ENCODE measurements around the gene GRHL1.

GRHL1 gene

GRCh38 chr2:9951272-9951521 lies 296 bp upstream of the GRHL1 start:
- Histone ChIP-seq H3K4me2 (ENCODE audit: low read length) (peak overlapping the region; percentile 62), H3K27me3 (ENCODE audit: insufficient read depth, low read length) (no peaks in the 10 kb centered on the region), H2AK5ac (ENCODE audit: low read length) (no peak overlapping the region), H4K8ac (ENCODE audit: low read depth, low read length) (peak overlapping the region; percentile 89), H4K91ac (ENCODE audit: low read depth, low read length) (peak overlapping the region; percentile 87), H2BK5ac (ENCODE audit: low read depth, low read length, poor library complexity) (peak overlapping the region; percentile 85), H3K27ac (ENCODE audit: low read depth, low read length) (peak overlapping the region; percentile 64), H4K12ac (ENCODE audit: low read depth, low read length) (no peak overlapping the region), H3K79me2 (ENCODE audit: control insufficient read depth, insufficient read depth, low read length, poor library complexity) (peaks cover 14% of the 10 kb centered on the region), H3K4me1 (ENCODE audit: control insufficient read depth in 1 of 2, insufficient read depth in 2 of 2, low read length in 2 of 2) (peaks cover 3 to 4% of the 10 kb centered on the region in 2 experiments), H3K79me1 (ENCODE audit: low read length) (peaks cover 19% of the 10 kb centered on the region), H3K4ac (ENCODE audit: low read depth, low read length) (peak overlapping the region; percentile 41), H3K14ac (ENCODE audit: low read length) (peak overlapping the region; percentile 72), H3K36me3 (ENCODE audit: control insufficient read depth in 1 of 2, insufficient read depth in 2 of 2, low read length in 2 of 2) (peaks cover 0 to 7% of the 10 kb centered on the region in 2 experiments), H2BK120ac (ENCODE audit: insufficient read depth, low read length, poor library complexity) (peak overlapping the region; percentile 59), H3K18ac (ENCODE audit: low read length) (peak overlapping the region; percentile 81), H3K9me3 (ENCODE audit: insufficient read depth, low read depth, low read length) (no peaks in the 10 kb centered on the region), H3K9ac (ENCODE audit: low read length) (peak overlapping the region; percentile 89), H2BK12ac (ENCODE audit: low read length) (peak overlapping the region; percentile 76), H2AFZ (ENCODE audit: insufficient read depth, low read length, poor library complexity) (peak overlapping the region; percentile 85), H3K4me3 (ENCODE audit: low read depth, low read length) (peak overlapping the region; percentile 89), H3K23ac (ENCODE audit: low read length) (no peak overlapping the region)
- no CpG with 5 or more reads among the region's 47 CpGs for WGBS (ENCODE audit: extremely low coverage, insufficient coverage, insufficient read length)
- no peak for DNase-seq

GRCh38 chr2:9952286-9952737 lies 819 bp downstream of the GRHL1 start:
- Histone ChIP-seq H3K27ac (ENCODE audit: low read depth, low read length) (peak overlapping the region; percentile 93), H3K4me2 (ENCODE audit: low read length) (peak overlapping the region; percentile 87), H2AK5ac (ENCODE audit: low read length) (no peak overlapping the region), H3K9me3 (ENCODE audit: insufficient read depth, low read depth, low read length) (no peaks in the 10 kb centered on the region), H3K79me2 (ENCODE audit: control insufficient read depth, insufficient read depth, low read length, poor library complexity) (peaks cover 14% of the 10 kb centered on the region), H3K36me3 (ENCODE audit: control insufficient read depth in 1 of 2, insufficient read depth in 2 of 2, low read length in 2 of 2) (peaks cover 1 to 7% of the 10 kb centered on the region in 2 experiments), H4K12ac (ENCODE audit: low read depth, low read length) (peak overlapping the region; percentile 64), H3K4ac (ENCODE audit: low read depth, low read length) (peak overlapping the region; percentile 10), H3K27me3 (ENCODE audit: insufficient read depth, low read length) (no peaks in the 10 kb centered on the region), H4K8ac (ENCODE audit: low read depth, low read length) (peak overlapping the region; percentile 87), H2BK5ac (ENCODE audit: low read depth, low read length, poor library complexity) (peak overlapping the region; percentile 35), H4K91ac (ENCODE audit: low read depth, low read length) (peak overlapping the region; percentile 67), H2BK12ac (ENCODE audit: low read length) (no peak overlapping the region), H2AFZ (ENCODE audit: insufficient read depth, low read length, poor library complexity) (peak overlapping the region; percentile 32), H3K18ac (ENCODE audit: low read length) (peak overlapping the region; percentile 74), H3K9ac (ENCODE audit: low read length) (peak overlapping the region; percentile 74), H3K4me1 (ENCODE audit: control insufficient read depth in 1 of 2, insufficient read depth in 2 of 2, low read length in 2 of 2) (peaks cover 0 to 4% of the 10 kb centered on the region in 2 experiments), H3K14ac (ENCODE audit: low read length) (peak overlapping the region; percentile 86), H3K4me3 (ENCODE audit: low read depth, low read length) (peak overlapping the region; percentile 89), H2BK120ac (ENCODE audit: insufficient read depth, low read length, poor library complexity) (no peak overlapping the region), H3K23ac (ENCODE audit: low read length) (no peak overlapping the region), H3K79me1 (ENCODE audit: low read length) (peaks cover 19% of the 10 kb centered on the region)
- WGBS (ENCODE audit: extremely low coverage, insufficient coverage, insufficient read length): 100% methylated on average over 2 of the region's 15 CpGs
- peak; percentile 73 to 86 for DNase-seq

- H3K18ac ChIP-seq (ENCODE audit: low read length): no peak overlapping the region
- WGBS (ENCODE audit: extremely low coverage, insufficient coverage, insufficient read length): no CpG with 5 or more reads among the region's 8 CpGs
- H3K14ac ChIP-seq (ENCODE audit: low read length): no peak overlapping the region
- no peaks in the 10 kb centered on the region for H3K9me3 ChIP-seq (ENCODE audit: insufficient read depth, low read depth, low read length)
- peaks cover 3 to 4% of the 10 kb centered on the region in 2 experiments for H3K4me1 ChIP-seq (ENCODE audit: control insufficient read depth in 1 of 2, insufficient read depth in 2 of 2, low read length in 2 of 2)
- no peak overlapping the region for H3K23ac ChIP-seq (ENCODE audit: low read length)
- no peak overlapping the region for H3K27ac ChIP-seq (ENCODE audit: low read depth, low read length)
- H3K36me3 ChIP-seq (ENCODE audit: control insufficient read depth in 1 of 2, insufficient read depth in 2 of 2, low read length in 2 of 2): peaks cover 4 to 7% of the 10 kb centered on the region in 2 experiments
- H3K79me1 ChIP-seq (ENCODE audit: low read length): peaks cover 21% of the 10 kb centered on the region
- peak; percentile 59 to 86 for DNase-seq
- no peak overlapping the region for H3K4me3 ChIP-seq (ENCODE audit: low read depth, low read length)
- no peak overlapping the region for H2BK120ac ChIP-seq (ENCODE audit: insufficient read depth, low read length, poor library complexity)
- H3K4ac ChIP-seq (ENCODE audit: low read depth, low read length): peak overlapping the region; percentile 35
- no peak overlapping the region for H2AFZ ChIP-seq (ENCODE audit: insufficient read depth, low read length, poor library complexity)
- H2BK12ac ChIP-seq (ENCODE audit: low read length): no peak overlapping the region
- no peak overlapping the region for H4K91ac ChIP-seq (ENCODE audit: low read depth, low read length)
- H3K27me3 ChIP-seq (ENCODE audit: insufficient read depth, low read length): no peaks in the 10 kb centered on the region
- H3K79me2 ChIP-seq (ENCODE audit: control insufficient read depth, insufficient read depth, low read length, poor library complexity): peaks cover 17% of the 10 kb centered on the region
- H4K12ac ChIP-seq (ENCODE audit: low read depth, low read length): no peak overlapping the region
- H3K9ac ChIP-seq (ENCODE audit: low read length): no peak overlapping the region
- no peak overlapping the region for H4K8ac ChIP-seq (ENCODE audit: low read depth, low read length)
- H2BK5ac ChIP-seq (ENCODE audit: low read depth, low read length, poor library complexity): no peak overlapping the region
- H2AK5ac ChIP-seq (ENCODE audit: low read length): no peak overlapping the region
- peak overlapping the region; percentile 87 for H3K4me2 ChIP-seq (ENCODE audit: low read length)
Measured at GRCh38 chr2:9952856-9953503, 1.5 kb downstream of the GRHL1 start.

- H3K4me1 ChIP-seq (ENCODE audit: control insufficient read depth in 1 of 2, insufficient read depth in 2 of 2, low read length in 2 of 2): peaks cover 3 to 4% of the 10 kb centered on the region in 2 experiments
- H3K27ac ChIP-seq (ENCODE audit: low read depth, low read length): no peak overlapping the region
- no peaks in the 10 kb centered on the region for H3K9me3 ChIP-seq (ENCODE audit: insufficient read depth, low read depth, low read length)
- no peak overlapping the region for H2BK12ac ChIP-seq (ENCODE audit: low read length)
- peak overlapping the region; percentile 0 for H3K4me2 ChIP-seq (ENCODE audit: low read length)
- H3K36me3 ChIP-seq (ENCODE audit: control insufficient read depth in 1 of 2, insufficient read depth in 2 of 2, low read length in 2 of 2): peaks cover 4 to 7% of the 10 kb centered on the region in 2 experiments
- H2AFZ ChIP-seq (ENCODE audit: insufficient read depth, low read length, poor library complexity): no peak overlapping the region
- H3K79me2 ChIP-seq (ENCODE audit: control insufficient read depth, insufficient read depth, low read length, poor library complexity): peaks cover 17% of the 10 kb centered on the region
- H2BK5ac ChIP-seq (ENCODE audit: low read depth, low read length, poor library complexity): no peak overlapping the region
- H4K91ac ChIP-seq (ENCODE audit: low read depth, low read length): no peak overlapping the region
- H2AK5ac ChIP-seq (ENCODE audit: low read length): no peak overlapping the region
- no peak overlapping the region for H3K18ac ChIP-seq (ENCODE audit: low read length)
- no peak overlapping the region for H4K8ac ChIP-seq (ENCODE audit: low read depth, low read length)
- no peak overlapping the region for H4K12ac ChIP-seq (ENCODE audit: low read depth, low read length)
- no peak overlapping the region for H3K4me3 ChIP-seq (ENCODE audit: low read depth, low read length)
- H3K23ac ChIP-seq (ENCODE audit: low read length): no peak overlapping the region
- no peaks in the 10 kb centered on the region for H3K27me3 ChIP-seq (ENCODE audit: insufficient read depth, low read length)
- H3K4ac ChIP-seq (ENCODE audit: low read depth, low read length): no peak overlapping the region
- no peak overlapping the region for H3K14ac ChIP-seq (ENCODE audit: low read length)
- WGBS (ENCODE audit: extremely low coverage, insufficient coverage, insufficient read length): no CpG with 5 or more reads among the region's 3 CpGs
- peaks cover 21% of the 10 kb centered on the region for H3K79me1 ChIP-seq (ENCODE audit: low read length)
- peak; percentile 44 to 54 for DNase-seq
- H2BK120ac ChIP-seq (ENCODE audit: insufficient read depth, low read length, poor library complexity): no peak overlapping the region
- no peak overlapping the region for H3K9ac ChIP-seq (ENCODE audit: low read length)
Measured at GRCh38 chr2:9954136-9954535, 2.6 kb downstream of the GRHL1 start.

All from trophoblast cell (in vitro differentiated cells and primary cell).